Liver (tissue), 9 donors: Measurements from ENCODE around the gene MED22. TPM values are rescaled to one million over a fixed set of nuclear protein-coding genes. Genes with fewer than 3 reads are reported as not detected.
A peak's percentile ranks its signal among the peaks of the same experiment; 100 is the strongest.

Experiments used
- DNase-seq: peaks from one replicate; pipeline ENCODE4 v3.0.0-alpha.2; 2017; ENCODE audit warnings: low spot score
- H3K27ac ChIP-seq, 2 donors: one replicate each; pipeline ENCODE4 v1.7.0; 2013; ENCODE audit warnings: inconsistent platforms in 2 of 2, low read length in 2 of 2, control low read depth in 1 of 2, low read depth in 1 of 2, mild to moderate bottlenecking in 1 of 2
- H3K27me3 ChIP-seq, 4 donors: one replicate each; pipeline versions ENCODE4 v1.6.1 to v1.7.0; 2013; ENCODE audit warnings: low read length in 3 of 4, inconsistent platforms in 1 of 4, mild to moderate bottlenecking in 1 of 4, moderate library complexity in 1 of 4; ENCODE audit not compliant: control insufficient read depth in 4 of 4, insufficient read depth in 4 of 4
- H3K36me3 ChIP-seq, 4 donors: one replicate each; pipeline versions ENCODE4 v1.6.1 to v1.7.0; 2013; ENCODE audit warnings: low read length in 3 of 4, mild to moderate bottlenecking in 3 of 4, low read depth in 1 of 4, moderate library complexity in 1 of 4; ENCODE audit not compliant: control insufficient read depth in 4 of 4, insufficient read depth in 3 of 4
- H3K4me1 ChIP-seq, 4 donors: one replicate each; pipeline versions ENCODE4 v1.6.1 to v1.7.0; 2013; ENCODE audit warnings: low read length in 3 of 4, mild to moderate bottlenecking in 3 of 4, moderate library complexity in 1 of 4; ENCODE audit not compliant: control insufficient read depth in 4 of 4, insufficient read depth in 4 of 4
- H3K4me3 ChIP-seq, 3 donors: one replicate each; pipeline versions ENCODE4 v1.6.1 to v1.7.0; 2013; ENCODE audit warnings: low read length in 3 of 3, control low read depth in 1 of 3, low read depth in 1 of 3, mild to moderate bottlenecking in 1 of 3
- H3K9ac ChIP-seq, 2 donors: one replicate each; pipeline ENCODE4 v1.7.0; 2013; ENCODE audit warnings: low read length in 2 of 2, mild to moderate bottlenecking in 2 of 2, moderate library complexity in 2 of 2, control low read depth in 1 of 2, low read depth in 1 of 2
- H3K9me3 ChIP-seq, 4 donors: one replicate each; pipeline versions ENCODE4 v1.6.1 to v1.7.0; 2013; ENCODE audit warnings: low read length in 3 of 4; ENCODE audit not compliant: control insufficient read depth in 4 of 4
- HNF4G ChIP-seq: IDR thresholded peaks from 2 replicates; pipeline ENCODE4 v1.6.1; 2016; ENCODE audit warnings: antibody characterized with exemption
- JUND ChIP-seq, 2 donors: IDR thresholded peaks; 2 replicates each; pipeline ENCODE4 v1.6.1; 2016; ENCODE audit warnings: antibody characterized with exemption in 2 of 2
- NR2F2 ChIP-seq: IDR thresholded peaks from 2 replicates; pipeline ENCODE4 v1.6.1; 2016; ENCODE audit warnings: antibody characterized with exemption
- RAD21 ChIP-seq, 2 donors: IDR thresholded peaks; 2 replicates each; pipeline ENCODE4 v1.6.1; 2016; ENCODE audit warnings: antibody characterized with exemption in 2 of 2, mild to moderate bottlenecking in 2 of 2
- RXRA ChIP-seq, 2 donors: IDR thresholded peaks; 2 replicates each; pipeline ENCODE4 v1.6.1; 2017 to 2018; ENCODE audit warnings: antibody characterized with exemption in 2 of 2, mild to moderate bottlenecking in 1 of 2
- SP1 ChIP-seq: IDR thresholded peaks from 2 replicates; pipeline ENCODE4 v1.6.1; 2018; ENCODE audit warnings: antibody characterized with exemption, mild to moderate bottlenecking
- TAF1 ChIP-seq: conservative IDR thresholded peaks from 2 replicates; pipeline ENCODE4 v1.6.1; 2016; ENCODE audit warnings: antibody characterized with exemption, mild to moderate bottlenecking
- YY1 ChIP-seq: IDR thresholded peaks from 2 replicates; pipeline ENCODE4 v1.6.1; 2016; ENCODE audit warnings: antibody characterized with exemption, mild to moderate bottlenecking
- WGBS: extraction: QIAGEN DNeasy Blood & Tissue Kit; methylation state at CpG from one replicate; pipeline ENCODE4 v1.1.7; 2013; 5-methylcytosine and 5-hydroxymethylcytosine counted together
- polyA plus RNA-seq, 2 donors: library from polyadenylated mRNA; stranded (reverse) in 1 of 2; unstranded in 1 of 2; fragments of 200-250 nt in 1 of 2; fragments of >200 nt in 1 of 2; fragmentation: Nextera tagmentation in 1 of 2; extraction: Ambion mirVana in 1 of 2; gene quantifications; one replicate each; pipeline versions ENCODE4 v1.2.1 to v1.2.3, GENCODE V29; 2013 to 2015
- total RNA-seq, 2 donors: library from RNA; depleted of rRNA; stranded (reverse); fragments of >200 nt; gene quantifications; one replicate each; pipeline ENCODE4 v1.2.3, GENCODE V29; 2014
- TF ChIP-seq, protein P1 (sequence below): IDR thresholded peaks from 2 replicates; pipeline ENCODE4 v1.6.1; 2016; ENCODE audit warnings: antibody characterized with exemption
- TF ChIP-seq, protein P2 (sequence below): IDR thresholded peaks from 2 replicates; pipeline ENCODE4 v1.6.1; 2016; ENCODE audit warnings: antibody characterized with exemption
- TF ChIP-seq, protein P3 (sequence below): fragments of 150-350 bp; IDR thresholded peaks from 2 replicates; pipeline ENCODE4 v1.5.1; 2017; ENCODE audit warnings: improper control_type of control experiment, low read depth, low read length; ENCODE audit not compliant: missing input control
- donor health status: healthy.
- donor health status: healthy.
- donor health status: healthy.
- donor health status: healthy.
- donor health status: healthy.

MED22 gene
- total and polyA plus RNA-seq, 4 donors, result 3.1 to 10.3 (median 9.9) TPM

DNA sequence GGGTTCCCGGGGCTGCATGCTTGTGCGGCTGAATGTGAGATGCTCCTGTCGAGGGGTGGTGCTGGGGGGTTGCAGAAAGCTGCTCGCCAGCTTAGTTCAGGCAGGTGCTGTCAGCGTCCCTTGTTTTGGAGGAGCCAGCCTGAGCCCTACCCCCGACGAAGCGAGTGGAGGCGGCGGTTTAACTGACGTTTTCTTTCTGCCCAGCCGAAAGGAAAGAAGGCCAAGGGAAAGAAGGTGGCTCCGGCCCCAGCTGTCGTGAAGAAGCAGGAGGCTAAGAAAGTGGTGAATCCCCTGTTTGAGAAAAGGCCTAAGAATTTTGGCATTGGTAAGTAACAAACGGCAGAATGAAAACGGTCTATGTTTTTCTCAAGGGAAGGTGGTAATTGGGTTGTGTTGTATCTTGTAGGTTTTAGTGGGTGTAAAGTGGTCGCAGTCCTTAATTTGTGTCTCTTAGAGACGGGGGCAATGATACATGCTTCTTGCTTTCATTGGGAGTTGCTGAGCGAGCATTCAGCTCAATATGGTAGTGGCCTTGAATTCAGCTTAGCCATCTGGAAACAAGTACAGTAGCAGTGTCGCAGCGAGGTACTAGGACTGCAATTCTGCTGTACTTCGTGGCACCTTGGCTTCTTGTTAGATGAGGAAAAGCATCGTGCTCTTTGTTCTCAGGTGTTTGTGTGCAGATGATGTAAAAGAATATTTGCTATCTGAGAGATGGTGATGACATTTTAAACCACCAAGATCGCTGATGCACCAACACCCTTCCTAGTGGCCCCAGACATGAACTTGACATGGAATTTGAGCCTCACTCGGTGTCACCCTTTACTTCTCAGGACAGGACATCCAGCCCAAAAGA, 1.0 kb upstream of the MED22 start:
- no peak for DNase-seq
- H3K9ac ChIP-seq, result peak overlapping the region; percentile 79 to 95
- WGBS, result 19% methylated on average over 25 of the region's 25 CpGs
- TF ChIP-seq TAF1 (no peak), JUND (IDR thresholded peaks at IDR 0.05) (no peak), RXRA (IDR thresholded peaks at IDR 0.05) (no peak), NR2F2 (no peak), RAD21 (IDR thresholded peaks at IDR 0.05) (no peak), YY1 (no peak)
- TF ChIP-seq, protein P1, sequence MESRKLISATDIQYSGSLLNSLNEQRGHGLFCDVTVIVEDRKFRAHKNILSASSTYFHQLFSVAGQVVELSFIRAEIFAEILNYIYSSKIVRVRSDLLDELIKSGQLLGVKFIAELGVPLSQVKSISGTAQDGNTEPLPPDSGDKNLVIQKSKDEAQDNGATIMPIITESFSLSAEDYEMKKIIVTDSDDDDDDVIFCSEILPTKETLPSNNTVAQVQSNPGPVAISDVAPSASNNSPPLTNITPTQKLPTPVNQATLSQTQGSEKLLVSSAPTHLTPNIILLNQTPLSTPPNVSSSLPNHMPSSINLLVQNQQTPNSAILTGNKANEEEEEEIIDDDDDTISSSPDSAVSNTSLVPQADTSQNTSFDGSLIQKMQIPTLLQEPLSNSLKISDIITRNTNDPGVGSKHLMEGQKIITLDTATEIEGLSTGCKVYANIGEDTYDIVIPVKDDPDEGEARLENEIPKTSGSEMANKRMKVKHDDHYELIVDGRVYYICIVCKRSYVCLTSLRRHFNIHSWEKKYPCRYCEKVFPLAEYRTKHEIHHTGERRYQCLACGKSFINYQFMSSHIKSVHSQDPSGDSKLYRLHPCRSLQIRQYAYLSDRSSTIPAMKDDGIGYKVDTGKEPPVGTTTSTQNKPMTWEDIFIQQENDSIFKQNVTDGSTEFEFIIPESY, result no peak
- no peaks in the 10 kb centered on the region for H3K27me3 ChIP-seq
- no peaks in the 10 kb centered on the region for H3K9me3 ChIP-seq
- peak overlapping the region; percentile 81 to 85 for H3K27ac ChIP-seq
- peaks cover 6 to 53% (median 26%) of the 10 kb centered on the region in 4 donors for H3K36me3 ChIP-seq
- H3K4me1 ChIP-seq, result peaks cover 4 to 25% (median 13%) of the 10 kb centered on the region in 4 donors
- H3K4me3 ChIP-seq, result peak overlapping the region; percentile 72 to 91 (median 85)

DNA sequence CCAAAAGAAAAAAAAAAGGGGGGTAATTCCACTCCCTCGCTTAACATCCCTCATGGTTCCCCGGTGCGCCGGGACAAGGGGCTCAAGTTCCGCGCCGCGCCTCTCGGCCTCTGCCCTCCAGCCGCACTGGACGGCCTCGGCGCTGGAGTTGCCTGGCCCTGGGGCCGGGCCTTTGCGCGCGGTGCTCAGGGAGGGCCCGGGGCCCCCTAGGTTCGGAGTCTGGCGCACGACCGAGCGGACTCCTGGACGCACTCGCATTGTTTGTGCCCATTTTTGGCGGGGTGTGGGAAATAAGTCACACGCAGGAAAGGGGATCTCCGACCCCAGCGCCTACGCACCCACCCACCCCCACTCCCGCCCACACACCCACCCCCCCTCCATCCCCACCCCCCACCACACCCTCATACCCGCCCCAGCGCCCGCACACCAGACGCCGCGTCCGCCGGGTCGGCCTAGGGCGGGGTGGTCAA, 381 bp downstream of the MED22 start:
- Histone ChIP-seq H3K9me3 (no peaks in the 10 kb centered on the region), H3K27me3 (no peaks in the 10 kb centered on the region), H3K9ac (peak overlapping the region; percentile 20 to 33), H3K4me3 (peak overlapping the region; percentile 72 to 91 (median 85)), H3K36me3 (peaks cover 5 to 56% (median 30%) of the 10 kb centered on the region in 4 donors), H3K4me1 (peaks cover 4 to 25% (median 13%) of the 10 kb centered on the region in 4 donors), H3K27ac (peak overlapping the region; percentile 81 to 85)
- TF ChIP-seq RXRA (IDR thresholded peaks at IDR 0.05), result no peak
- TF ChIP-seq, protein P2, sequence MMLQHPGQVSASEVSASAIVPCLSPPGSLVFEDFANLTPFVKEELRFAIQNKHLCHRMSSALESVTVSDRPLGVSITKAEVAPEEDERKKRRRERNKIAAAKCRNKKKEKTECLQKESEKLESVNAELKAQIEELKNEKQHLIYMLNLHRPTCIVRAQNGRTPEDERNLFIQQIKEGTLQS, result no peak
- DNase-seq, result peak; percentile 54
- under 1% methylated on average over 41 of the region's 41 CpGs for WGBS

DNA sequence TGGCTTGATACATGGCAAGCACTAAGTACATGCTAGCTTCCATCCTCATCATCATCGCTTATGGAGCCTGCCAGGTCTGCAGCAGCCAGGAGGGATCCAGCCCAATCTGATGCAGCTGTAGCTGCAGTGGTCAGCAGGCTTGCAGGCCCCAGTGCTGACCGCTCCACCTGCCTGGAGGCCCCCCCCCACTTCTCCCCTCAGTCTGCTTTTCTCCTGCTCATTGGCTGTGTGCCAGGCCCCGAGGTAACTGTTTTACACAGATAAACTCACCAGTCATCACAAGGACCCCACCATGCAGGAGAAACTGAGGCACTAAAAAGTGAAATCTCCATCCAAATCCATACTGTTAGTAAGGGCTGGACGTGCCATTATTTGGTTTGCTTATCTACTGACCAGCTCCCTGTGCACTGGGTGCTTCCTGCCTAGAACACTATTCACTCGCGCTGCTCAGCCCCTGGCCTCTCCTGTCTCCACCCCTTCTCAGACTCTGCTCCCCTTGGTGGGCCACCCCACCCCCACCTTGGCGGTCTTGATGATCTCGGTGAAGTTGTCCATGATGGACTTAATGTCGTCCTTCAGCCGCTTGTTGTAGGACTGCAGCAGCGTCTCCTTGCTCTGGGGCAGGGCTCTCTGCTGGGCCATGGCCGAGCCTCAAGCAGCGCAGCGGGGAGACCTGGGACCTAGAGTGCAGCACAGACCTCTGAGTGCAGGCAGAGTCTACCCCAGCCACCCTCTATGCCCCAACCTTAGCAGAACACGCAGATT, 1.7 kb downstream of the MED22 start:
- no peaks in the 10 kb centered on the region for H3K9me3 ChIP-seq
- H3K4me3 ChIP-seq, result no peak overlapping the region
- peaks cover 5 to 50% (median 20%) of the 10 kb centered on the region in 4 donors for H3K36me3 ChIP-seq
- no peak for TF ChIP-seq RAD21 (IDR thresholded peaks at IDR 0.05)
- no peak for TF ChIP-seq HNF4G
- no peak for TF ChIP-seq SP1
- TF ChIP-seq RXRA (IDR thresholded peaks at IDR 0.05), result no peak
- TF ChIP-seq, protein P3, sequence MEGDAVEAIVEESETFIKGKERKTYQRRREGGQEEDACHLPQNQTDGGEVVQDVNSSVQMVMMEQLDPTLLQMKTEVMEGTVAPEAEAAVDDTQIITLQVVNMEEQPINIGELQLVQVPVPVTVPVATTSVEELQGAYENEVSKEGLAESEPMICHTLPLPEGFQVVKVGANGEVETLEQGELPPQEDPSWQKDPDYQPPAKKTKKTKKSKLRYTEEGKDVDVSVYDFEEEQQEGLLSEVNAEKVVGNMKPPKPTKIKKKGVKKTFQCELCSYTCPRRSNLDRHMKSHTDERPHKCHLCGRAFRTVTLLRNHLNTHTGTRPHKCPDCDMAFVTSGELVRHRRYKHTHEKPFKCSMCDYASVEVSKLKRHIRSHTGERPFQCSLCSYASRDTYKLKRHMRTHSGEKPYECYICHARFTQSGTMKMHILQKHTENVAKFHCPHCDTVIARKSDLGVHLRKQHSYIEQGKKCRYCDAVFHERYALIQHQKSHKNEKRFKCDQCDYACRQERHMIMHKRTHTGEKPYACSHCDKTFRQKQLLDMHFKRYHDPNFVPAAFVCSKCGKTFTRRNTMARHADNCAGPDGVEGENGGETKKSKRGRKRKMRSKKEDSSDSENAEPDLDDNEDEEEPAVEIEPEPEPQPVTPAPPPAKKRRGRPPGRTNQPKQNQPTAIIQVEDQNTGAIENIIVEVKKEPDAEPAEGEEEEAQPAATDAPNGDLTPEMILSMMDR, result no peak
- 79% methylated on average over 15 of the region's 15 CpGs for WGBS
- DNase-seq, result no peak
- no peaks in the 10 kb centered on the region for H3K27me3 ChIP-seq
- peaks cover 4 to 25% (median 13%) of the 10 kb centered on the region in 4 donors for H3K4me1 ChIP-seq
- no peak overlapping the region for H3K27ac ChIP-seq
- no peak overlapping the region for H3K9ac ChIP-seq
